GM18520 (cell line): ENCODE data around the gene AGTRAP.

ENCODE experiments used
- ATAC-seq: cut with Tn5 transposase; IDR thresholded peaks from one replicate; pipeline ENCODE4 v1.9.1; 2021; ENCODE audit not compliant: unreplicated experiment

Gene AGTRAP

GRCh38 chr1:11705596-11705995, 30.3 kb upstream of the AGTRAP start:
- ATAC-seq: no peak

- ATAC-seq: no peak
These were observed 29.6 kb upstream of the AGTRAP start for GRCh38 chr1:11706292-11706691.

DNA sequence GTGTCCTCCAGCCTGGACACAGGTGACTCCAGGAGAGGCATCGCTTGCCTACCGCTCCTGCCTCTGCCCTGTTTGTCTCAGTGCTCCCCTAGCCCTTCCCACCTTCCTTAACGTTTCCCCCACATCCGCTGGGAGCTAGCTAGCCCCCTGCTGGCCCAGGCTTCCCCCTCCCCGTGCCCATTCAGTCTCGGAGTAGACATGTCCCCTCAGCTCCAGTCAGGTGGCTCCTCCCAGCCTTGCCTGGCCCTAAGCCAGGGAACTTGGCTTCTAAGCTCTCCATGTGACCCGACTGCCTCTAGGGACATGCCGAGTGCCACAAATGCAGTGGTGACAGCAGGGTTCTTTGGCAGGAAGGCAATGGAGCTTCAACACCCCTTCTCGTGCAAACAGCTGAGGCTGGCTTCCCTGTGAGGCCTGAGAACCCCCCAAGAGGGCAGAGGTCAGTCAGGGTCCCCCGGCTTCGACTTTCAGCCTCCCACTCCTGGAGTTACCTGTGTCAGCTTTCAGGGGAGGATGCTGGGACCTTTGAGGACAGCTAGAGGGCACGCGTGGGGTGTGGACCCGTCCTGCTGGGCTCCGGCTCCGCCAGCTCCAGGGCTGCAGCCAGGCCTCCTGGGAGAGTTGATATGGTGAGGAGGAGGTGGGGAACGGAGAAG, 28.2 kb upstream of the AGTRAP start:
- no peak for ATAC-seq

- ATAC-seq: no peak
These were observed 27.2 kb upstream of the AGTRAP start for GRCh38 chr1:11708554-11709350.

DNA sequence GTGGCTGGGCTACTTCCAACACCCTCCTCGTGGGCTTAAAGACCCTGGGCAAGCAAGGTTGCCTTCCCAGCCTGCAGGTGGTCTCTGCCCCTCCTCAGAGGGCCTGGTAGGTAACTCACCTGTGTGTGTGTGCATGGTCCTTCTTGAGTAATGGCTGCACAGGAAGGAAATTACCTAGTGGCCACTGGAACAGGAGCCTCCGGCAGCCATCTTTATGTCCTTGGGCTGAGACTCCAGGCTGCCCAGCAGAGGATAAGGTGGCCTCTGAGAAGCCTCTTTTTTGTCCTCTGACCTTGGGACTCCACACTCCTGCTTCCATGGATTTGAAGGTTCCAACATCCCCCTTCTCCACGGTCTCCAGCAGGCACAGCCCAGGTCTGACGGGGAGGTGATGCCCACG, 24.4 kb upstream of the AGTRAP start:
- no peak for ATAC-seq

- ATAC-seq: no peak
These were observed 23.7 kb upstream of the AGTRAP start for GRCh38 chr1:11712285-11712684.

DNA sequence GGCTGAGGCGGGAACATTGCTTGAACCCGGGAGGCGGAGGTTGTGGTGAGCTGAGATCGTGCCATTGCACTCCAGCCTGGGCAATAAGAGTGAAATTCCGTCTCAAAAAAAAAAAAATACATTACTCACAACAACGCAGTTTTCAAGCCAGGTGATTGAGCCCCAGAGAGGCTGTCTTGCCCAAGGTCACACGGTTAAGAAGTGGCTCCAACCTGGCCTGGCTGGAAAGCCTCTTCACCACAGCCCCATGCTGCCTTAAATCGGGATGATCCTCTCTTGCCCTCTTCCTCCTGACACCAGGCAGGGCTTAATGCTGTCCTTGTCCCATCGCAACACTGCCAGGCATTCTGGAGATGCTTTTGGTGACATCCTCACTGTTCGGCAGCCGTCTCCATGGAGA, 22.8 kb upstream of the AGTRAP start:
- no peak for ATAC-seq

GRCh38 chr1:11714831-11715575, 20.9 kb upstream of the AGTRAP start:
- no peak for ATAC-seq

GRCh38 chr1:11719313-11720032, 16.5 kb upstream of the AGTRAP start:
- no peak for ATAC-seq

DNA sequence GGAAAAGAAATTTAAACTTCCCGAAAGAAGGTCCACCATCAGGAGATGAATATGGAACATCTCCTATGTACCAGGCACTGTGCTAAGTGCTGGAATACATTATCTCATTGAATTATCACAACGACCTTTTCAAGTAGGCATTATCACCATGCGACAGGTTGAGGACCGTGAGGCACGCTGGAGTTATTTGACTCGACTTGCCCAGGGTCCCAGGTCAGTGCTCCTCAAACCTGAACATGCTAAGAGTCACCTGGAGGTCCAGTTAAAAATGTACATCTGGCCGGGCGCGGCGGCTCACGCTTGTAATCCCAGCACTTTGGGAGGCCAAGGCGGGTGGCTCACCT, 15.9 kb upstream of the AGTRAP start:
- no peak for ATAC-seq

GRCh38 chr1:11720525-11720924, 15.4 kb upstream of the AGTRAP start:
- ATAC-seq: no peak

GRCh38 chr1:11721311-11721710, 14.6 kb upstream of the AGTRAP start:
- no peak for ATAC-seq

- ATAC-seq: no peak
These were observed 13.4 kb upstream of the AGTRAP start for GRCh38 chr1:11722538-11722937.

GRCh38 chr1:11725616-11726015, 10.3 kb upstream of the AGTRAP start:
- no peak for ATAC-seq

DNA sequence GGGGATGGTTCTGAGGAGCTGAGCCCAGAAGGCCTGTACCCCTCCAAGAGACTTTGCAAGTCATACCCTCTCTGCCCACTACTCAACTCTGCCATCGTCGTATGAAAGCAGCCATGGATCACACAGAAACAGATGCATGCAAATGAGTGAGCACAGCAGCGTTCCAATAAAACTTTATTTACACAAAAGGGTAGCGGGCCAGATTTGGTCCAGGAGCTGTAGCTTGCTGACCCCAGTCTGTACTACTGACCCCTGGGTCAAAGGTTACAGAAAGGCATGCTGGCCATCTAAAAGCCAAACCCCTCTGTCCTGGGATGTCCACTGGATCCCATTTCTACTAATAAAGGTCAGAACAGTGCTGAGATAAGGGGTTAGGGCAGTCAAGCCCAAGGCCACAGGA, 8.8 kb upstream of the AGTRAP start:
- ATAC-seq: no peak

GRCh38 chr1:11728126-11728806, 7.7 kb upstream of the AGTRAP start:
- ATAC-seq: no peak

- ATAC-seq: no peak
These were observed 6.8 kb upstream of the AGTRAP start for GRCh38 chr1:11729155-11729497.

GRCh38 chr1:11729498-11730428, 6.2 kb upstream of the AGTRAP start:
- ATAC-seq: no peak

DNA sequence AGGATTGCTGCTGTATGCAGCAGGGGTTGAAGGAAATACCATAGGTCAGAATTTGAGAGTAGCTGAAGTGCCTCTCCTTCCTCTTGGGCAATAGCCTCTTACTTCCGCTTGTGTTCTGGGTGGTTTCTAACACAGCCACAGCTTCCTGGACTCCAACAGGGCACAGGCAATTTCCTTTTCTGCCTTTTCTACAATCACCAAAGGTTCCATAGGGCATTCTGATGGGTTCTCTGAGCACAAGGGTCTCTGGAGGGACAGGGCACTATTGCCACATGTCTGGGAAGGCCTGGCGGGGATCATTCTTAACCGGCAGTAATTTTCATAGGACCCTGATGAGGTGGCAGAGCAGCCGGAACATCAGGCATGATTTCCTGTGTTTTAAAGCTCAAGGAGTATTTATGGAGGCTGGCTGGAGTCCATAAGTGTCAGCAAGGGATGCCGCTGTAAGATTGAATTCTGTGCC, 5.5 kb upstream of the AGTRAP start:
- no peak for ATAC-seq
